HL-60 (cell line): ENCODE data around the gene WWC1.

Experiments
- DNase-seq, 2 experiments: peaks; one replicate each; pipeline ENCODE4 v3.0.0-alpha.2; 2010 to 2020; ENCODE audit warnings: low read depth in 1 of 2, low spot score in 1 of 2
- H3K27ac ChIP-seq: fragments of 250-450 bp; sonication (Bioruptor Pico); replicated peaks from 2 replicates; pipeline ENCODE4 v1.5.1; 2020; ENCODE audit warnings: mild to moderate bottlenecking, moderate library complexity
- H3K27me3 ChIP-seq: fragments of 250-450 bp; sonication (Bioruptor Pico); 2 replicates; pipeline ENCODE4 v1.5.1; 2021; ENCODE audit warnings: mild to moderate bottlenecking, moderate library complexity; ENCODE audit not compliant: insufficient read depth, poor library complexity, severe bottlenecking
- H3K4me3 ChIP-seq: replicated peaks from 2 replicates; pipeline ENCODE4 v1.5.1; 2011; ENCODE audit warnings: mild to moderate bottlenecking, control low read depth, low read length; ENCODE audit not compliant: insufficient read depth
- GABPA ChIP-seq: IDR thresholded peaks from 2 replicates; pipeline ENCODE4 v1.6.1; 2012; ENCODE audit warnings: low read depth
- POLR2AphosphoS5 ChIP-seq: IDR thresholded peaks from 2 replicates; pipeline ENCODE4 v1.6.1; 2012; ENCODE audit warnings: low read depth
- SPI1 ChIP-seq: IDR thresholded peaks from 2 replicates; pipeline ENCODE4 v1.6.1; 2012; ENCODE audit warnings: low read depth, mild to moderate bottlenecking, borderline replicate concordance
- TF ChIP-seq, protein P1 (sequence below): IDR thresholded peaks from one replicate; pipeline ENCODE4 v1.5.1; 2011; ENCODE audit warnings: low read length, control low read depth, inconsistent platforms; ENCODE audit not compliant: insufficient read depth
- TF ChIP-seq, protein P2 (sequence below): IDR thresholded peaks from 2 replicates; pipeline ENCODE4 v1.6.1; 2012; ENCODE audit warnings: low read depth; ENCODE audit not compliant: insufficient replicate concordance

WWC1 gene

GRCh38 chr5:168270476-168270875 lies 21.0 kb upstream of the WWC1 start:
- TF ChIP-seq SPI1: no peak
- no peak overlapping the region for H3K27ac ChIP-seq
- DNase-seq: no peak

GRCh38 chr5:168273056-168273980 lies 18.1 kb upstream of the WWC1 start:
- Histone ChIP-seq H3K27me3 (no peaks in the 10 kb centered on the region), H3K4me3 (no peak overlapping the region), H3K27ac (no peak overlapping the region)
- TF ChIP-seq, protein P1, sequence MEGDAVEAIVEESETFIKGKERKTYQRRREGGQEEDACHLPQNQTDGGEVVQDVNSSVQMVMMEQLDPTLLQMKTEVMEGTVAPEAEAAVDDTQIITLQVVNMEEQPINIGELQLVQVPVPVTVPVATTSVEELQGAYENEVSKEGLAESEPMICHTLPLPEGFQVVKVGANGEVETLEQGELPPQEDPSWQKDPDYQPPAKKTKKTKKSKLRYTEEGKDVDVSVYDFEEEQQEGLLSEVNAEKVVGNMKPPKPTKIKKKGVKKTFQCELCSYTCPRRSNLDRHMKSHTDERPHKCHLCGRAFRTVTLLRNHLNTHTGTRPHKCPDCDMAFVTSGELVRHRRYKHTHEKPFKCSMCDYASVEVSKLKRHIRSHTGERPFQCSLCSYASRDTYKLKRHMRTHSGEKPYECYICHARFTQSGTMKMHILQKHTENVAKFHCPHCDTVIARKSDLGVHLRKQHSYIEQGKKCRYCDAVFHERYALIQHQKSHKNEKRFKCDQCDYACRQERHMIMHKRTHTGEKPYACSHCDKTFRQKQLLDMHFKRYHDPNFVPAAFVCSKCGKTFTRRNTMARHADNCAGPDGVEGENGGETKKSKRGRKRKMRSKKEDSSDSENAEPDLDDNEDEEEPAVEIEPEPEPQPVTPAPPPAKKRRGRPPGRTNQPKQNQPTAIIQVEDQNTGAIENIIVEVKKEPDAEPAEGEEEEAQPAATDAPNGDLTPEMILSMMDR: no peak
- TF ChIP-seq, protein P2, sequence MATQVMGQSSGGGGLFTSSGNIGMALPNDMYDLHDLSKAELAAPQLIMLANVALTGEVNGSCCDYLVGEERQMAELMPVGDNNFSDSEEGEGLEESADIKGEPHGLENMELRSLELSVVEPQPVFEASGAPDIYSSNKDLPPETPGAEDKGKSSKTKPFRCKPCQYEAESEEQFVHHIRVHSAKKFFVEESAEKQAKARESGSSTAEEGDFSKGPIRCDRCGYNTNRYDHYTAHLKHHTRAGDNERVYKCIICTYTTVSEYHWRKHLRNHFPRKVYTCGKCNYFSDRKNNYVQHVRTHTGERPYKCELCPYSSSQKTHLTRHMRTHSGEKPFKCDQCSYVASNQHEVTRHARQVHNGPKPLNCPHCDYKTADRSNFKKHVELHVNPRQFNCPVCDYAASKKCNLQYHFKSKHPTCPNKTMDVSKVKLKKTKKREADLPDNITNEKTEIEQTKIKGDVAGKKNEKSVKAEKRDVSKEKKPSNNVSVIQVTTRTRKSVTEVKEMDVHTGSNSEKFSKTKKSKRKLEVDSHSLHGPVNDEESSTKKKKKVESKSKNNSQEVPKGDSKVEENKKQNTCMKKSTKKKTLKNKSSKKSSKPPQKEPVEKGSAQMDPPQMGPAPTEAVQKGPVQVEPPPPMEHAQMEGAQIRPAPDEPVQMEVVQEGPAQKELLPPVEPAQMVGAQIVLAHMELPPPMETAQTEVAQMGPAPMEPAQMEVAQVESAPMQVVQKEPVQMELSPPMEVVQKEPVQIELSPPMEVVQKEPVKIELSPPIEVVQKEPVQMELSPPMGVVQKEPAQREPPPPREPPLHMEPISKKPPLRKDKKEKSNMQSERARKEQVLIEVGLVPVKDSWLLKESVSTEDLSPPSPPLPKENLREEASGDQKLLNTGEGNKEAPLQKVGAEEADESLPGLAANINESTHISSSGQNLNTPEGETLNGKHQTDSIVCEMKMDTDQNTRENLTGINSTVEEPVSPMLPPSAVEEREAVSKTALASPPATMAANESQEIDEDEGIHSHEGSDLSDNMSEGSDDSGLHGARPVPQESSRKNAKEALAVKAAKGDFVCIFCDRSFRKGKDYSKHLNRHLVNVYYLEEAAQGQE: no peak
- TF ChIP-seq SPI1 (no peak), POLR2AphosphoS5 (no peak), GABPA (no peak)
- no peak for DNase-seq

More at GRCh38 chr5:168270476-168270875, 21.0 kb upstream of the WWC1 start:
- Histone ChIP-seq H3K27me3 (no peaks in the 10 kb centered on the region), H3K4me3 (no peak overlapping the region)

- Histone ChIP-seq H3K27ac (no peak overlapping the region), H3K27me3 (no peaks in the 10 kb centered on the region), H3K4me3 (no peak overlapping the region)
- no peak for DNase-seq
- TF ChIP-seq SPI1 (no peak), GABPA (no peak), POLR2AphosphoS5 (no peak)
- TF ChIP-seq, protein P2: no peak
- TF ChIP-seq, protein P1: no peak
These were observed 17.0 kb upstream of the WWC1 start for GRCh38 chr5:168274406-168274805.

GRCh38 chr5:168275940-168276339 lies 15.5 kb upstream of the WWC1 start:
- H3K4me3 ChIP-seq: no peak overlapping the region
- no peaks in the 10 kb centered on the region for H3K27me3 ChIP-seq
- no peak for DNase-seq
- no peak overlapping the region for H3K27ac ChIP-seq
- no peak for TF ChIP-seq SPI1
- no peak for TF ChIP-seq POLR2AphosphoS5
- TF ChIP-seq GABPA: no peak
- TF ChIP-seq, protein P1: no peak
